IMR-90 (cell line): ENCODE measurements around the gene FAXC. TPM values are rescaled to one million over a fixed set of nuclear protein-coding genes. Genes with fewer than 3 reads are reported as not detected.

Source experiments
- ATAC-seq: fragments of 200-7000 bp; cut with Tn5 transposase; 2 replicates; pipeline ENCODE4 v1.9.1; 2020; ENCODE audit warnings: low read depth, mild to moderate bottlenecking, moderate library complexity
- BruUV-seq: library from RNA; stranded (reverse); fragments of 400-500 nt; replicated peaks from 2 replicates; lab custom pipeline; 2021; lab: Mats Ljungman, UMichigan
- CTCF ChIA-PET: fragments of 300-600 bp; formaldehyde crosslinking; extraction: SDS; loops from one replicate; lab custom pipeline; 2021; ENCODE audit warnings: antibody characterized with exemption; lab: Yijun Ruan, JAX
- POLR2A ChIA-PET: fragments of 300-600 bp; sonication (Branson Sonifier 250); formaldehyde crosslinking; loops from one replicate; lab custom pipeline; 2022; ENCODE audit warnings: antibody characterized with exemption; ENCODE audit not compliant: unreplicated experiment; lab: Charles Lee
- DNase-seq: peaks from one replicate; pipeline ENCODE4 v3.0.0; 2013
- H2AFZ ChIP-seq: replicated peaks from 2 replicates; pipeline ENCODE3; 2013; ENCODE audit warnings: low read length, mild to moderate bottlenecking; ENCODE audit not compliant: poor library complexity
- H2AK5ac ChIP-seq: 2 replicates; pipeline ENCODE4 v1.6.1; 2013; ENCODE audit warnings: low read depth, low read length, inconsistent platforms
- H2AK9ac ChIP-seq: replicated peaks from 2 replicates; pipeline ENCODE3; 2013; ENCODE audit warnings: mild to moderate bottlenecking, low read depth, low read length, moderate library complexity; ENCODE audit not compliant: poor library complexity
- H2BK120ac ChIP-seq: 2 replicates; pipeline ENCODE4 v1.6.1; 2013; ENCODE audit warnings: low read depth, low read length, inconsistent platforms
- H2BK15ac ChIP-seq: 3 replicates; pipeline ENCODE4 v1.6.1; 2013; ENCODE audit warnings: low read depth, low read length, inconsistent platforms
- H2BK20ac ChIP-seq: 2 replicates; pipeline ENCODE4 v1.6.1; 2013; ENCODE audit warnings: low read depth, mild to moderate bottlenecking, inconsistent platforms, low read length, moderate library complexity
- H2BK5ac ChIP-seq: 2 replicates; pipeline ENCODE4 v1.6.1; 2013; ENCODE audit warnings: mild to moderate bottlenecking, low read depth, low read length, inconsistent platforms; ENCODE audit not compliant: poor library complexity, severe bottlenecking
- H3K14ac ChIP-seq: replicated peaks from 2 replicates; pipeline ENCODE4 v1.6.1; 2013; ENCODE audit warnings: low read depth, low read length, inconsistent platforms
- H3K18ac ChIP-seq: 2 replicates; pipeline ENCODE4 v1.6.1; 2013; ENCODE audit warnings: low read depth, low read length, control low read depth
- H3K23ac ChIP-seq: 2 replicates; pipeline ENCODE4 v1.6.1; 2013; ENCODE audit warnings: low read depth, low read length, inconsistent platforms
- H3K27ac ChIP-seq: 2 replicates; pipeline ENCODE4 v1.5.1; 2013; ENCODE audit warnings: mild to moderate bottlenecking, control low read depth, low read length; ENCODE audit not compliant: insufficient read depth
- H3K27me3 ChIP-seq: 2 replicates; pipeline ENCODE4 v1.6.1; 2013; ENCODE audit warnings: low read length; ENCODE audit not compliant: control insufficient read depth, insufficient read depth
- H3K36me3 ChIP-seq: 2 replicates; pipeline ENCODE4 v1.6.1; 2013; ENCODE audit warnings: low read length, mixed read lengths; ENCODE audit not compliant: control insufficient read depth, insufficient read depth
- H3K4ac ChIP-seq: 2 replicates; pipeline ENCODE4 v1.6.1; 2013; ENCODE audit warnings: low read depth, low read length, inconsistent platforms
- H3K4me1 ChIP-seq: 2 replicates; pipeline ENCODE4 v1.6.1; 2013; ENCODE audit warnings: low read length, mixed read lengths; ENCODE audit not compliant: control insufficient read depth, insufficient read depth
- H3K4me2 ChIP-seq: 2 replicates; pipeline ENCODE4 v1.6.1; 2013; ENCODE audit warnings: low read depth, mild to moderate bottlenecking, control low read depth, low read length, moderate library complexity
- H3K4me3 ChIP-seq: 2 replicates; pipeline ENCODE4 v1.5.1; 2013; ENCODE audit warnings: low read depth, mild to moderate bottlenecking, control low read depth, low read length, moderate library complexity; ENCODE audit not compliant: insufficient read depth
- H3K56ac ChIP-seq: 2 replicates; pipeline ENCODE4 v1.6.1; 2013; ENCODE audit warnings: low read length, inconsistent platforms; ENCODE audit not compliant: insufficient read depth; ENCODE audit errors: extremely low read depth
- H3K79me1 ChIP-seq, 2 experiments: 2 replicates each; pipeline ENCODE4 v1.6.1; 2013; ENCODE audit warnings: low read length in 2 of 2, inconsistent platforms in 1 of 2, low read depth in 1 of 2
- H3K9ac ChIP-seq: 2 replicates; pipeline ENCODE4 v1.6.1; 2013; ENCODE audit warnings: low read depth, low read length, control low read depth
- H3K9me1 ChIP-seq: 2 replicates; pipeline ENCODE4 v1.6.1; 2013; ENCODE audit warnings: low read length, inconsistent platforms; ENCODE audit not compliant: insufficient read depth
- H3K9me3 ChIP-seq: 2 replicates; pipeline ENCODE4 v1.6.1; 2013; ENCODE audit warnings: low read length; ENCODE audit not compliant: control insufficient read depth, insufficient read depth
- H4K20me1 ChIP-seq: 2 replicates; pipeline ENCODE4 v1.6.1; 2013; ENCODE audit warnings: low read length, inconsistent platforms; ENCODE audit not compliant: insufficient read depth
- H4K5ac ChIP-seq: 2 replicates; pipeline ENCODE4 v1.6.1; 2013; ENCODE audit warnings: mild to moderate bottlenecking, low read depth, low read length, control low read depth
- H4K8ac ChIP-seq, 2 experiments: 2 replicates each; pipeline ENCODE4 v1.6.1; 2013; ENCODE audit warnings: low read depth in 2 of 2, low read length in 2 of 2, control low read depth in 1 of 2, inconsistent platforms in 1 of 2
- H4K91ac ChIP-seq: 2 replicates; pipeline ENCODE4 v1.6.1; 2013; ENCODE audit warnings: low read depth, low read length, inconsistent platforms; ENCODE audit not compliant: insufficient read depth
- BHLHE40 ChIP-seq: fragments of 150-350 bp; IDR thresholded peaks from 2 replicates; pipeline ENCODE4 v1.6.1; 2016; ENCODE audit warnings: mild to moderate bottlenecking, low read depth, low read length
- CEBPB ChIP-seq: IDR thresholded peaks from 2 replicates; pipeline ENCODE4 v1.6.1; 2012; ENCODE audit warnings: low read depth, low read length, improper control_type of control experiment
- CHD1 ChIP-seq: IDR thresholded peaks from 2 replicates; pipeline ENCODE4 v1.6.1; 2012; ENCODE audit warnings: low read depth, low read length, improper control_type of control experiment
- CTCF ChIP-seq: conservative IDR thresholded peaks from 2 replicates; pipeline ENCODE4 v1.5.1; 2012; ENCODE audit warnings: mild to moderate bottlenecking, low read depth, low read length, improper control_type of control experiment
- FOS ChIP-seq: fragments of 150-350 bp; IDR thresholded peaks from 2 replicates; pipeline ENCODE4 v1.6.1; 2016; ENCODE audit warnings: low read depth, low read length
- MAFK ChIP-seq: IDR thresholded peaks from 2 replicates; pipeline ENCODE4 v1.6.1; 2012; ENCODE audit warnings: low read depth, low read length, improper control_type of control experiment
- MXI1 ChIP-seq: IDR thresholded peaks from 2 replicates; pipeline ENCODE4 v1.6.1; 2012; ENCODE audit warnings: low read depth, mild to moderate bottlenecking, low read length, moderate library complexity, borderline replicate concordance
- NFE2L2 ChIP-seq: fragments of 150-350 bp; IDR thresholded peaks from 2 replicates; pipeline ENCODE4 v1.6.1; 2016; ENCODE audit warnings: low read depth, mild to moderate bottlenecking, low read length
- POLR2A ChIP-seq: IDR thresholded peaks from 2 replicates; pipeline ENCODE4 v1.6.1; 2012; ENCODE audit warnings: mild to moderate bottlenecking, low read depth, low read length
- RAD21 ChIP-seq: IDR thresholded peaks from 2 replicates; pipeline ENCODE4 v1.6.1; 2012; ENCODE audit warnings: low read length, improper control_type of control experiment
- RFX5 ChIP-seq: IDR thresholded peaks from 2 replicates; pipeline ENCODE4 v1.8.0; 2012; ENCODE audit warnings: low read depth, mild to moderate bottlenecking, low read length, moderate library complexity
- SMC3 ChIP-seq: fragments of 150-350 bp; IDR thresholded peaks from 2 replicates; pipeline ENCODE4 v1.6.1; 2016; ENCODE audit warnings: low read depth, mild to moderate bottlenecking, antibody characterized with exemption, low read length, moderate library complexity
- USF2 ChIP-seq: fragments of 150-350 bp; IDR thresholded peaks from 2 replicates; pipeline ENCODE4 v1.6.1; 2017; ENCODE audit warnings: mild to moderate bottlenecking, antibody characterized with exemption, low read length, low read depth
- WGBS, 2 experiments: methylation state at CpG; one replicate each; pipeline versions ENCODE4 v1.1.5 to v1.1.7; 2013; ENCODE audit warnings: missing lambda C conversion rate in 2 of 2; ENCODE audit not compliant: insufficient read length in 1 of 2; ENCODE audit errors: extremely low coverage in 2 of 2; 5-methylcytosine and 5-hydroxymethylcytosine counted together
- dilution Hi-C: fragments of 300-500 bp; cut with HindIII; formaldehyde crosslinking; loops from one replicate; pipeline ENCODE4 v1.14.3; 2018; ENCODE audit warnings: low sequenced_read_pairs; ENCODE audit not compliant: unreplicated experiment
- in situ Hi-C: fragments of 300-500 bp; cut with MboI; formaldehyde crosslinking; loops from 3 replicates; pipeline ENCODE4 v1.14.3; 2019; ENCODE audit warnings: low sequenced_read_pairs, inconsistent platforms, mixed read lengths
- intact Hi-C: fragments of 100-400 bp; cut with micrococcal nuclease; formaldehyde crosslinking; loops from 2 replicates; pipeline ENCODE4 v1.10.0; 2022
- polyA plus RNA-seq, 3 experiments: library from polyadenylated mRNA; depleted of rRNA; stranded (reverse); fragments of >200 nt; gene quantifications; 2 replicates each; pipeline ENCODE4 v1.2.3, GENCODE V29; 2012; ENCODE audit warnings: low replicate concordance in 1 of 3
- total RNA-seq: library from RNA; depleted of rRNA; stranded (reverse); fragments of >200 nt; gene quantifications from 2 replicates; pipeline ENCODE4 v1.2.3, GENCODE V29; 2012
- TF ChIP-seq, protein P1 (sequence below): fragments of 150-350 bp; IDR thresholded peaks from 2 replicates; pipeline ENCODE4 v1.6.1; 2016; ENCODE audit warnings: low read depth, mild to moderate bottlenecking, low read length, moderate library complexity, borderline replicate concordance

Gene FAXC
- total and polyA plus RNA-seq, 2 of the 4 experiments (the other 2 are of a cell fraction) = 1.1 to 2.7 TPM

DNA sequence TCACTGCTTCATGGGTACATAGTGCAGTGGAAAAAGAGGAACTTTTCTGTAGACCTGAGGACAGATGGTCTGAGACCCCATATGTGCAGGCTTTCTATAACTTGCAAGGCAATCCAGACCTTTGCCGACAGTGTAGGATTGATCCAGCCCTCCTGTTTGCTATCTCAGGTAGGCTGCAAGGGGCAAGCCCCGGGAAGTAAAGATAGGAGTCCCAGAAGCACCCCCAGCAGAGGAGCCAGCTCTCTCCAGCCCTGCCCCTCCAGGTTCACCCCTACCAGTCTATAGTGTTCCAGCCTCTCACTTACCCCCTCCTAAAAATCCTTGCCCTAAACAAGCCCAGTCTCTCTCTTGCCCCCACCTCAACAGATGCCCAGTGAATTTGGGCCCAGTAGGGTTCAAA lies 96.2 kb downstream of the FAXC start:
- in situ Hi-C loops = no loop called here
- no peaks in the 10 kb centered on the region for H3K79me1 ChIP-seq
- no peaks in the 10 kb centered on the region for H3K9me3 ChIP-seq
- dilution Hi-C loops = no loop called here
- ATAC-seq (no peak), DNase-seq (no peak)
- no peak overlapping the region for H3K14ac ChIP-seq
- H3K36me3 ChIP-seq = no peaks in the 10 kb centered on the region
- no peak overlapping the region for H4K8ac ChIP-seq
- POLR2A ChIA-PET = no interaction called here
- no peak overlapping the region for H3K27ac ChIP-seq
- H3K18ac ChIP-seq = no peak overlapping the region
- no peak overlapping the region for H3K23ac ChIP-seq
- CTCF ChIA-PET = no interaction called here
- H3K56ac ChIP-seq = no peak overlapping the region
- no peak overlapping the region for H2AK9ac ChIP-seq
- H3K4me2 ChIP-seq = no peak overlapping the region
- intact Hi-C loops = no loop called here
- H3K9me1 ChIP-seq = no peaks in the 10 kb centered on the region
- no peak overlapping the region for H2AFZ ChIP-seq
- no peak overlapping the region for H2BK20ac ChIP-seq
- no peaks in the 10 kb centered on the region for H3K4me1 ChIP-seq
- H2BK120ac ChIP-seq = no peak overlapping the region
- H2BK5ac ChIP-seq = no peak overlapping the region
- H3K9ac ChIP-seq = no peak overlapping the region
- H3K27me3 ChIP-seq = no peaks in the 10 kb centered on the region
- no peak overlapping the region for H3K4ac ChIP-seq
- H4K20me1 ChIP-seq = no peaks in the 10 kb centered on the region
- BruUV-seq = no TSS peak
- H2BK15ac ChIP-seq = no peak overlapping the region
- no peak overlapping the region for H4K91ac ChIP-seq
- H2AK5ac ChIP-seq = no peak overlapping the region
- H3K4me3 ChIP-seq = no peak overlapping the region
- WGBS, 2 experiments = 30% methylated on average over 2 of the region's 2 CpGs; no CpG with 5 or more reads in 1 of the 2 experiments
- TF ChIP-seq SMC3 = no peak
- no peak for TF ChIP-seq POLR2A
- TF ChIP-seq CEBPB = no peak
- TF ChIP-seq, protein P1, sequence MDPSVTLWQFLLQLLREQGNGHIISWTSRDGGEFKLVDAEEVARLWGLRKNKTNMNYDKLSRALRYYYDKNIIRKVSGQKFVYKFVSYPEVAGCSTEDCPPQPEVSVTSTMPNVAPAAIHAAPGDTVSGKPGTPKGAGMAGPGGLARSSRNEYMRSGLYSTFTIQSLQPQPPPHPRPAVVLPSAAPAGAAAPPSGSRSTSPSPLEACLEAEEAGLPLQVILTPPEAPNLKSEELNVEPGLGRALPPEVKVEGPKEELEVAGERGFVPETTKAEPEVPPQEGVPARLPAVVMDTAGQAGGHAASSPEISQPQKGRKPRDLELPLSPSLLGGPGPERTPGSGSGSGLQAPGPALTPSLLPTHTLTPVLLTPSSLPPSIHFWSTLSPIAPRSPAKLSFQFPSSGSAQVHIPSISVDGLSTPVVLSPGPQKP = no peak
- TF ChIP-seq MAFK = no peak
- TF ChIP-seq CTCF = no peak
- no peak for TF ChIP-seq NFE2L2
- no peak for TF ChIP-seq BHLHE40
- TF ChIP-seq RAD21 = no peak
- no peak for TF ChIP-seq CHD1
- TF ChIP-seq USF2 = no peak
- TF ChIP-seq FOS = no peak
- no peak for TF ChIP-seq MXI1
- no peak for TF ChIP-seq RFX5
- H4K5ac ChIP-seq = no peak overlapping the region
